Measurements from ENCODE around the gene ABCB11.
"Not testable (repeated sequence)": the region's sequence is repeated elsewhere in the genome, so short reads cannot be mapped to it uniquely, and the experiment has no call there.

ABCB11 gene

DNA sequence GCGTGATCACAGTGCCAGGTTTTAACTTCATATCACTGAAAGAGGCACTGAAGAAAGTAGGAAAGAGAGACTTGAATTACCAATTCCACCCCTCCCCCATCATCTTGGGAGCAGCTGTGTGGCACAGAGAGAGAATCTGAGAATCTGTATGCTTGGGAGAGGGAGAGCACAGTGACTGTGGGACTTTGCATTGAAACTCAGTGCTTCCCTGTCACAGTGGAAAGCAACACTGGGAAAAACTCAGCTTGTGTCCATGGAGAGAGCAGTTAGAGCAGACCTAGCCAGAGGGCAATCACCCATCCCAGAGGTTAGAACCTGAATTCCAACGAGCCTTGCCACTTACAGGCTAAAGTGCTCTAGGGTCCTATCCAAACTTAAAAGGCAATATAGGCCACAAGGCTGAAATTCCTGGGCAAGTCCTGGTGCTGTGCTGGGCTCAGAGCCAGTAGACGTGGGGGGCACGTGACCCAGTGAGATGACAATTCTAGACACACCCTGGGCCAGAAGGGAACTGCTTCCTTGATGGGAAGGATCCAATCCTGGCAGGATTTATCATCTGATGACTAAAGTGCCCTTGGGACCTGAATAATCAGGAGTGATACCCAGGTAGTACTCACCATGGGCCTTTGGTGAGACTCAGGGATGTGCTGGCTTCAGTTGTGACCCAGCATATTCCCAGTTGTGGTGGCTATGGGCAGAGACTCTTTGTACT is 15.5 kb upstream of the ABCB11 start:
- no peak for DNase-seq (ENCODE audit: low read depth in 2 of 3, low spot score in 2 of 3)

DNA sequence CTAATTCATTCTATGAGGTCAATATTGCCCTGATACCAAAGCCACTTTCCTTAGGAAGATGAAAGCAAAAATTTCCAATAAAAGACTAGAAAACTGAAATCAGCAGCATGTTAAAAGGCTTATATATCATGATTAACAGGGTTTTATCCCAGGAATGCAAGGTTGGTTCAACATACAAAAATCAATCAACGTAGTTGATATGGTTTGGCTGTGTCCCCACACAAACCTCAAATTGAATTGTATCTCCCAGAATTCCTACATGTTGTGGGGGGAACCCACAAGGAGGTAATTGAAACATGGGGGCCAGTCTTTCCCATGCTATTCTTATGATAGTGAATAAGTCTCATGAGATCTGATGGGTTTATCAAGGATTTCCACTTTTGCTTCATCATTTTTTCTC is 11.7 kb upstream of the ABCB11 start:
- DNase-seq (ENCODE audit: low read depth in 2 of 3, low spot score in 2 of 3) = no peak

DNA sequence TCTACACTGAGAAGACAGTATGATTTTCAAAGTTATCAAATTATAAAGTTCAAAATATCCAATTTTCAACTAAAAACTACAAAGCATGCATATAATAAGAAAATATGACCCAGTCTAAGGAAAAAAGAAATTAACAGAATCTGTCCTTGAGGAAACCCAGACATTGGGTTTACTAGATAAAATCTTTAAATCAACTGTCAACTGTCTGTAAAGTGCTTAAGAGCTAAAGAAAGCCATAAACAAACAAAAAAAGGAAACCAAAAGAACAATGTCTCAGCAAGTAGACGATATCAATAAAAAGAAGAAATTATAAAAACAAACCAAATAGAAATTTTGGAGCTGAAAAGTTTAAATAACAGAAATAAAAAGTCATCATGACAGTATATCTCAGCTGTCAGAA is 10.5 kb upstream of the ABCB11 start:
- no peak for DNase-seq (ENCODE audit: low read depth in 2 of 3, low spot score in 2 of 3)

- DNase-seq (ENCODE audit: low read depth in 2 of 3, low spot score in 2 of 3) = no peak
These were observed 8.6 kb upstream of the ABCB11 start for GRCh38 chr2:169039702-169040101.

GRCh38 chr2:169038338-169038757 is 7.2 kb upstream of the ABCB11 start:
- DNase-seq (ENCODE audit: low read depth in 2 of 3, low spot score in 2 of 3) = no peak

DNA sequence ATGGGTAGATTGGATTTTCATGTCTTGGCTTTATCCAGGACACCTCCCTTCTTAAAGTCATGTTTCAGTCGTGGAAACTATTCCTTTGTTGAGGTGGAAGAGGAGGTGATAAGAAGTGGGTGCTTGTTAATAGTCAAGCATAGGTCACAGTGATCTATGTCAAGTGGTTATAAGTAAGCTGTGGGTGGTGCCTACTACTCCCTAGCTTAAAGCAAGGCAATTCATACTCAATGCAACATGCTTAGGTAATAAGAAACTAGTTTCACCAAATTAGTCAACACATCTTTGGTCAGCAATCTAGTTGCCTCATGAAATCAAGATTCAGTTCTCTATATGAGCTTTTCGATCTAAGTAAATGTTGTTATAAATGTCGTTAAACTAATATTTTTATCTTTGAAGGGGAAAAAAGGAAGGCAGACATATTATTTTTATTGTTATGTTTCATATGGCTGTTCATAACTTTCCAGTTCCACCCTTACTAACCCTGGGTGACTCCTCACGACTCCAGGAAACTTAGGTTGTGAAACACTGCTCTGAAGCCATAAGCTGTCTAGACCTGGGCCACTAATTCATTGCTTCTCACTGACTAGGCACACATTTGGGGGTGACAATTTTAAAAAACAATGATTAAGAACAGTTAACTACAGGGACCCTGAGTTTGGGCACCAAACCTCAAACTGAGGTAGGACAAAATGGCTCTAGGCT is 5.8 kb upstream of the ABCB11 start:
- no peak for DNase-seq (ENCODE audit: low read depth in 2 of 3, low spot score in 2 of 3)

- no peak for DNase-seq (ENCODE audit: low read depth in 2 of 3, low spot score in 2 of 3)
These were observed 4.8 kb upstream of the ABCB11 start for GRCh38 chr2:169035887-169036286.

DNA sequence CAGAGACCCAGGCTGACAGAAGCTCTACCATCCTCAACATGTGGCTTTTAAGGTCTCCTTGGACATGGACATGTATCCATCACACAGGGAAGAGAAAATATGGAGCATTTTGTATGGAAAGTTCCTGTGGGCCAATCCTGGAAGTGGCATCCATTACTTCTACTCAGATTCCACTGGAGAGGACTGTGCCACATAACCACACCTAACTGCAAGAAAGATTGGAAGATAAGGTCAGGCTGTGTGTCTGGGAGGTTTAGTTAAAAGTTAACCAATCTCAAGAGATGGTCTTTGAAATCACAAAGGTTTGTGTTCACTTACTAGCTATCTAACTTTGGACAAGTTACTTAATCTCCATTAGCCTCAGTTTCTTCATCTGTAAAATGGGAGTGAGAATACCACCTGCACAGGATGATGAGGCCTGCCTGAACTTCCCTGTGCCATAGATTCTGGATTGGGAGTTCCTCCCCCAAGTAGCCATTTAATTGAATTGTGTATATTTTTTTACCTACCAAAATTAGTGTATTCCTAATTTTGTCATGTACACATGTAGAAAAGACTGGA is 3.9 kb upstream of the ABCB11 start:
- no peak for DNase-seq (ENCODE audit: low read depth in 2 of 3, low spot score in 2 of 3)

- DNase-seq (ENCODE audit: low read depth in 2 of 3, low spot score in 2 of 3) = no peak
These were observed 3.1 kb upstream of the ABCB11 start for GRCh38 chr2:169034256-169034655.

DNA sequence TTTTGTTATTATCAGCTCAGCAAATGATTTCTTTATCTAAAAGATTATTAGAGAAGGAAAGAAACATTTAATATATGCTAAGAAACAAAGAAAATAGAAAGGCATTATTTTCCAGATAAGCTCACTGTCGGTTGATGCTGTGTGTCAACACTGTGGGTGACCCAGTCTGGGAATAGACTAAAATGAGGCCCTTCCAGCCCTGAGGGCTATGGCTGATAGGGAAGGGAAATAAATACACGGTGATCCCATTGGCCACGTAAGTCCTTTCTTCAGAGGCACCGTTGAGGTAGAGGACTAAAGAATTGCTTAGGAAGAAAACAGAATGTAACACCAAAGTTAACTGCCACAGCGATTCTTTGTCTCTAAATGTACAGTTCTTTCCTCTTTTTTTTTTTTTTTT is 1.8 kb downstream of the ABCB11 start:
- no peak for DNase-seq (ENCODE audit: low read depth in 2 of 3, low spot score in 2 of 3)

- no peak for DNase-seq (ENCODE audit: low read depth in 2 of 3, low spot score in 2 of 3)
These were observed 3.9 kb downstream of the ABCB11 start for GRCh38 chr2:169027234-169027633.

- DNase-seq (ENCODE audit: low read depth in 2 of 3, low spot score in 2 of 3) = no peak
These were observed 5.1 kb downstream of the ABCB11 start for GRCh38 chr2:169026056-169026455.

DNA sequence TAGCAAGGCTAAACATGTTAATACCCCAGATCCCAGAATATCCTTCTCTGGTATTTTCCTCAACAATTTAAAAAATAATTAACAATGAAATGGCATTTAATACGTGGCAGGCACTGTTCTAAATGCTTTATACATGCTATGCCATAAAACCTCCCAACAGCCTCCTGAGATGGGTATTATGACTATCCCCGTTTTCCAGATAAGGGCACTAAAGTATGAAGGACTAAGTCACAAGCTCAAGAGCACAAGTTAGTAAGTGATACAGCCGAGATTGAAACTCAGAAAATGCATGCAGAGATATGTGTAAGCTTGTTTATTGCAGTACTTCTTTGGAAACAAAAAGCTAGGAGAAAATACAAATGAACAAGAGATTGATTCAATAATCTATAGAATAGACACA is 8.0 kb downstream of the ABCB11 start:
- no peak for DNase-seq (ENCODE audit: low read depth in 2 of 3, low spot score in 2 of 3)

- no peak for DNase-seq (ENCODE audit: low read depth in 2 of 3, low spot score in 2 of 3)
These were observed 12.7 kb downstream of the ABCB11 start for GRCh38 chr2:169018390-169018789.

DNA sequence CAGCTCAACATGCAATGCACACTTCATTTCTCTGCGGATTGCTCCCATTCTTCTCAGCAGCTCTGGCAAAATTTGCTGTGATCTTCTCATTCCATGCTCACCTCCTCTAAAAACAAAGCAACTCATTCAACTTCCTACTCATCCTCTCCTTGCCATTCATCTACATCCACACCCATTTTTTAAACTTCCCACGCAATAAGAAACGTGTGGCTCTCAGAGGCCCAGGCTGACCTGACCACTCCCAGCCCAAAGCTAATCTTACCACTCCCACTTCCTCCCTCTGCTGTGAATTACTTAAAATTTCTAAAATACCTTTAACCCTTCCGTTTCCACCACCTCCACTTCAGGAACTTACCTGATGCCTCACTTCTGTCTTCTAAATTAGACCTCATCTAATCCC is 15.2 kb downstream of the ABCB11 start:
- no peak for DNase-seq (ENCODE audit: low read depth in 2 of 3, low spot score in 2 of 3)

DNA sequence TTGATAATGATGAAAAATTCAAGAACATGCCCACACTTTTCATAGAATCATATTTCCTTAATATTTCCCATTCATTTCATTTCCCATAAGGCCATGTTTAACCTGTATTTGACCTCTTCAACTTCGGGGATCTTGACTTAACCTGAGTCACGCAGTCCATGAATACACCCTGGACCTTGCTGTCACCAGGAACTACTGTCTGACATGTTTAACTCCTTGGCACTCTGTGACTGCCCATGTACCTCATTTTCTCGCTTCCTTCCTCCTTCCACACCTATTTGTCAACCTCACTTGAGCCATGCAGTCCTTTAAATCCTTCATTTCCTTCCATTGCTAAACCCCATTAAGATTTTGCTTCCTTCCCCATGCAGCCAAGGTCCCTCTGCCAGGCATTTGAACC is 16.3 kb downstream of the ABCB11 start:
- DNase-seq (ENCODE audit: low read depth in 2 of 3, low spot score in 2 of 3) = no peak

DNA sequence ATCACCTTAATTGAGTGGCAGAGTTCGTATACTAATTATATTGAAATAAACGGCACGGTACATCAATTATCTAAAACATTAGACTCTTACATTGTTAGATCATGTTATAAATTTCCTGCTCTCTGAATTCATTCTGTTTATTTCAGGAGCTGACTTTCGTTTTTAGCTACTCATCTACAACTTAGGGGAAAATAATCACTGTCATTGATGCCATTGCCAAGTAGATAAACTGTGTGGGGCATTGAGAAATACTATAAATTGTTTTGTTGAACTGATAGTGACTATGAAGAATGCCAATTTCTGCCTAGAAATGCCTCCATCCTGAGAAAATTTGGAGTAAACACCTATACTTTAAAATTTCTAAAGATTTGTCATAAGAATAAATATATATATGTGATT is 17.5 kb downstream of the ABCB11 start:
- no peak for DNase-seq (ENCODE audit: low read depth in 2 of 3, low spot score in 2 of 3)

DNA sequence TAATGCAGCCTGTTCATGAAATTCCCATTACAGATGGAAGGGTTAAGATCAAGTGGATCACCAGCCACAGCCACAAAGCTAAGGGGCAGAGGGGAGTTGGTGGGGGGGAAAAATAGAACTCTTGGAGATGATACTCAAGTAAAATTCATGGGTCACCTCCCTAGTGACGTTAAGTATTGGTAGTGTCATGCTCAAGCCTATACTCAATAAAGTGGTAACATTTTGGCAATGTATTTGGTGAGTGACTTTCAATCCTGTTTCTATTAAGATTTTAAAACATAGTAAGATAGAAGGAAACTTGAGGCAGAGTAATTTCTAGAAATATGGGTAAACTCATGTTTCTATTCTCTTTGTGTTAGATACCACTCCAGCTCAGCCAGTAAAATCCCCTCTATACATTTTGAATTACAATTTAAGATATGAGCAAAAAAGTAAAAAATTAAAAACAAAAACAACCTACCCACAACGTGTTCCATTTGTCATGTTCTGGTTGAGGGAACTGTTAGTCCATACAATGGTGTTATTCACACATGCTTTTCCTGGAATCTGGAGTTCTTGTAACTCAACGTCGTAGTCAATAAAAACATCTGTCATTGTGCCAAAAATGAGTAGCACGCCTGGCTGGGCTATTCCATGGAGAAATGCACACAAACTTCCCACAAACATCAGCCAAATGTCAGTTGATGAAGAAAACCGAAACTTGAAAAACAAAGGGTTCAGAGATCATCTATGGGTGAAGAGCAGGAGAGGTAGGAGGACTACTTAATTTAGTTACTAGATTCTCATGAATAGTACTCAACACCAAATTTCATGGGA is 18.1 kb downstream of the ABCB11 start:
- no peak for DNase-seq (ENCODE audit: low read depth in 2 of 3, low spot score in 2 of 3)

DNA sequence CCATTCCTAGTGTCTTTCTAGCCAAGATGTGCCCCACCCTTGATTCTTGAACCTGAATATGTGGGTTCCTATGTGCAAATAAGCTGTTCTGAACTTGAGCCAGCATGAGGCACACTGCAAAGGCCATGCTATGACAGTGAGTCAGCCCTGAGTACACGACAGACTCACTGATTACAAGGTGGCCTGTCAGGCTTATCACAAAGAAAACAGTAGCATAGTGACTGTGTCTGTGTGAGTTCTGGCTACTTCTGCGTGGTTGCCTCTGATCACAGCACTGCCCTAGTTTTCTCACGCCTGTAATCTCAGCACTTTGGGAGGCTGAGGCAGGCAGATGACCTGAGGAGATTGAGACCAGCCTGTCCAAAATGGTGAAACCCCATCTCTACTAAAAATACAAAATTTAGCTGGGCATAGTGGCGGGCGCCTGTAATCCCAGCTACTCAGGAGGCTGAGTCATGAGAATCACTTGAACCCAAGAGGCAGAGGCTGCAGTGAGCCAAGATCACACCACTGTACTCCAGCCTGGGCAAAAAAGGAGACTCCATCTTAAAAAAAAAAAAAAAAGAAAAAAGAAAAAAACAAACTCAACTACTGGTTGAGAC is 18.8 kb downstream of the ABCB11 start:
- not testable (repeated sequence) for DNase-seq (ENCODE audit: low read depth in 2 of 3, low spot score in 2 of 3)

DNA sequence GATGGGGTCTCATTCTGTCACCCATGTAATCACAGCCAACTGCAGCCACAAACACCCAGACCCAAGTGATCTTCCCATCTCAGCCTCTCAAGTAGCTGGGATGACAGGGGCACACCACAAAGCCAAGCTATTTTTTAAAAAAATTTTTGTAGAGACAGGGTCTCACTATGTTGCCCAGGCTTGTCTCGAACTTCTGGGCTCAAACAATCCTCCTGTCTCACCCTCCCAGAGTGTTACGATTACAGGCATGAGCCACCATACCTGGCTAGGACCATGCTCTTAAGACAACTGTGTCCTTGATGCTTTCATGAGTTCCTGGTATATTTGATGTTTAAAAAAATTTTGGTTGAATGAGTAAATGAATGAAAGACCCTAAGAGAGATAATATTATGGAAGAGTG is 19.4 kb downstream of the ABCB11 start:
- DNase-seq (ENCODE audit: low read depth in 2 of 3, low spot score in 2 of 3) = no peak
